Activated T-helper 17 cell treated with anti-CD3 and anti-CD28 coated beads, Interleukin-2, amount 50 U/mL, for 72 hours (primary cell): ENCODE results near the gene FCGR3A. TPM values are rescaled to one million over a fixed set of nuclear protein-coding genes. Genes with fewer than 3 reads are reported as not detected.
"Not testable (repeated sequence)": the region's sequence is repeated elsewhere in the genome, so short reads cannot be mapped to it uniquely, and the experiment has no call there.

ENCODE experiments used
- ATAC-seq: fragments of 150-1000 bp; cut with Tn5 transposase; replicated peaks from 2 replicates; pipeline ENCODE4 v1.10.0; 2021; ENCODE audit warnings: mild to moderate bottlenecking, moderate library complexity
- H3K27ac Mint-ChIP-seq: one replicate; pipeline ENCODE4 v1.8.0; 2022; ENCODE audit warnings: mixed read lengths
- H3K27me3 Mint-ChIP-seq: one replicate; pipeline ENCODE4 v1.8.0; 2022; ENCODE audit warnings: mixed read lengths
- H3K36me3 Mint-ChIP-seq: one replicate; pipeline ENCODE4 v1.8.0; 2022; ENCODE audit warnings: low read depth, mild to moderate bottlenecking, mixed read lengths
- H3K4me1 Mint-ChIP-seq: one replicate; pipeline ENCODE4 v1.8.0; 2022; ENCODE audit warnings: mixed read lengths
- H3K4me3 Mint-ChIP-seq: one replicate; pipeline ENCODE4 v1.8.0; 2022; ENCODE audit warnings: mild to moderate bottlenecking, mixed read lengths
- H3K9me3 Mint-ChIP-seq: one replicate; pipeline ENCODE4 v1.8.0; 2022; ENCODE audit warnings: mixed read lengths
- total RNA-seq, 2 donors: library from RNA; stranded (reverse); gene quantifications; one replicate each; pipeline ENCODE4 v1.2.3, GENCODE V29; 2022

The FCGR3A gene
- total RNA-seq, 2 donors from 2014 or later: not detected

- H3K4me1 Mint-ChIP-seq: peaks cover 34% of the 10 kb centered on the region
- not testable (repeated sequence) for H3K27me3 Mint-ChIP-seq, H3K4me3 Mint-ChIP-seq, H3K9me3 Mint-ChIP-seq, H3K27ac Mint-ChIP-seq, H3K36me3 Mint-ChIP-seq, ATAC-seq
These were observed 4.5 kb downstream of the FCGR3A start for GRCh38 chr1:161545005-161545731.

DNA sequence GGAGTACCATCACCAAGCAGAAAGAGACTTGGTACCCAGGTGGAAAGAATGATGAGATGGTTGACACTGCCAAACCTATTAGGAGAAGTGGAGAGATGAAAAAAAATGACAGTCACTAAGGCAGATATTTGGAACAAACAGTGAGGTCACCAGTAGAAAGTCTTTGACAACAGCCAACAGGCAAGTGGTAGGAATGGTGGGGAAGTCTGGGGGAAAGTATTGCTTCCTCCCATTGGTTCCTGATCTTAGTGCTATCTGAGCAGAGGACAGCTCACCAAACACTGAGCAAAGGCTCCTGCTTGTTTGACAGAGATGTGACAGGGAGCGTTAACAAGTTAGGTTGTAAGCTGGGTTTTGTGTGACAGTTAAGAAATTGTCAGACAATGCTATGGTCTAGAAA lies 6.5 kb downstream of the FCGR3A start:
- Mint-ChIP-seq H3K27ac (peak overlapping the region; percentile 7), H3K4me3 (peak overlapping the region; percentile 81), H3K36me3 (peaks cover 15% of the 10 kb centered on the region), H3K4me1 (peaks cover 40% of the 10 kb centered on the region)
- not testable (repeated sequence) for H3K27me3 Mint-ChIP-seq, ATAC-seq, H3K9me3 Mint-ChIP-seq

DNA sequence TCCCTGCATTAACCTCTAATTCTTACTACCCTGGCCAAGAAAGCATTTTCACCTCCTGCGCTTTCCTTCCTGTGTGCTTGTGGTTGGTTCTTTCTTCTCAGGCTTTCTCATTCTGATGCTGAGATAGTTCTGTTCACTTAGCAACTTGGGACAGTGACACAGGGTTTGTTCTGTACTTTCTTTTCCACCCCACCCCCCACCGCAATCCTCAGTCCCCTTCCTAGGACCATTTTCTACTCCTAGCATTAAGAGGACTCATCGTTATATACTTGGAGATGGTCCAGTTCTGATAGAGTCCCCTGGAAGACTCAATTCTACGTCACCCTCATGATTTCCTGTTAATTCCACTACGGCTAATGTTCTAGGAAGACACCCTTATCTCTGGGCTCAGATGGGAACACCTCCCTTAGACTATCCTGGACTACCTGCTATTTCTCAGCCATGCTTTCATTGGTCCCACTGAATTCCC lies 7.5 kb downstream of the FCGR3A start:
- not testable (repeated sequence) for H3K27me3 Mint-ChIP-seq, H3K9me3 Mint-ChIP-seq

DNA sequence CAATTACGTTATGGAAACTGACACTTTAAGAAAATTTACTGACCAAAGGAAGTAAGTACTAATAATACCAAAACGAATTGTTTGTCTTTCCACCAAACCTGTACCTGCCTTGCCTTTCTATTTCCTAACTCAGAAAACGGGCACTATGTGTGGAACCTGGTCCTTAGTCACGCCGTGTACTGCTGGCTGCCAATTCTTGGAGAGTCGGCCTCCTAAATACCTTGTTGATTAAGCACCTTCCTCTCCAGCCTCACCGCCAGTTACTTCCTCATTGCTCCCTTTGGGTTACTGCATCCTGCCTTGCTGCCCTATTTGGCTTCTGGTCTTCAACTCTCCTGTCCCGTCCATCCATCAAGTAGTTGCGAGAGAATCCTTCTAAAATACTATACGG lies 9.1 kb downstream of the FCGR3A start:
- H3K4me3 Mint-ChIP-seq: peak overlapping the region; percentile 81
- H3K27me3 Mint-ChIP-seq, H3K9me3 Mint-ChIP-seq: not testable (repeated sequence)
- ATAC-seq: peak; percentile 49
- H3K36me3 Mint-ChIP-seq: peaks cover 15% of the 10 kb centered on the region
- H3K4me1 Mint-ChIP-seq: peaks cover 40% of the 10 kb centered on the region
- H3K27ac Mint-ChIP-seq: peak overlapping the region; percentile 99

More for the DNA sequence above, 7.5 kb downstream of the FCGR3A start:
- peaks cover 15% of the 10 kb centered on the region for H3K36me3 Mint-ChIP-seq
- peak overlapping the region; percentile 99 for H3K27ac Mint-ChIP-seq
- peak overlapping the region; percentile 81 for H3K4me3 Mint-ChIP-seq
- peak; percentile 78 for ATAC-seq
- peaks cover 40% of the 10 kb centered on the region for H3K4me1 Mint-ChIP-seq

DNA sequence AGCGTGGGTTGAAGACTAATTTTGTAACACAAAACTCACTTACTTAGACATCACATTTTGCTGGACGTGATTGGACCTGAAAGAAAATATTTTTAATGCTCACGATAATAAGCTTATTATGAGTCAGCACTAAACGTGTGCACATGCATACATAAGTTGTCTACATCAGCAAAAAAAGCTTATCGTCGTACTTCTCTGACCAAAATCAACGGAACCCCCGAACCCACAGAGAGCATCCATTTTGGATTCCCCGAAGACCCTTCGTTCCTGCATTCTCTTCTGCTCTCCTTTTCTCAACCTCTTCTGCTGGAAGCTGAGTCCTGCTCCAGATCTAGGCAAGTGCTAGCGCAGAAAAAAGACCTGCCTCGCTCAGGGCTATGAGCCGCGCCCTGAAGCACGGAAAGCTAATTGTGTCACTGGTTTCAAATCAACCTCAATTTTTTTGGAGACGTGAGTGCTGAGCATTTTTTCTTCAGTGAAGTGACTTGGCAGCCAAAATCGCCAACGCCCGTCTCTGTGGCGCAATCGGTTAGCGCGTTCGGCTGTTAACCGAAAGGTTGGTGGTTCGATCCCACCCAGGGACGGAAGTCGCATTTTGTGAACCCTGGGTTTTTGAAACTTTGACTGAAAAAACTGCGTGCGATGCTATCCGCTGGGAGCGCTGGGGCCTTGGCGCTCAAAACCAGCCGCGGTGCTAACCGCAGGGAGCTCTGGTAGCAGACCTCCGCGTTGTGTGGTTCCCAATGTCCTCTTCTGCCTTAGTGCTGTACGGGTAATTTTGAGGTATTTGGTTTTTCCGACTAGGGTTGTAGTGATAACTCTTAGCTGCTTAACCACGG lies 9.7 kb downstream of the FCGR3A start:
- ATAC-seq: peak; percentile 75
- H3K27ac Mint-ChIP-seq: peak overlapping the region; percentile 99
- H3K36me3 Mint-ChIP-seq: peaks cover 15% of the 10 kb centered on the region
- H3K4me3 Mint-ChIP-seq: peak overlapping the region; percentile 81
- not testable (repeated sequence) for H3K9me3 Mint-ChIP-seq, H3K27me3 Mint-ChIP-seq
- H3K4me1 Mint-ChIP-seq: peaks cover 36% of the 10 kb centered on the region

DNA sequence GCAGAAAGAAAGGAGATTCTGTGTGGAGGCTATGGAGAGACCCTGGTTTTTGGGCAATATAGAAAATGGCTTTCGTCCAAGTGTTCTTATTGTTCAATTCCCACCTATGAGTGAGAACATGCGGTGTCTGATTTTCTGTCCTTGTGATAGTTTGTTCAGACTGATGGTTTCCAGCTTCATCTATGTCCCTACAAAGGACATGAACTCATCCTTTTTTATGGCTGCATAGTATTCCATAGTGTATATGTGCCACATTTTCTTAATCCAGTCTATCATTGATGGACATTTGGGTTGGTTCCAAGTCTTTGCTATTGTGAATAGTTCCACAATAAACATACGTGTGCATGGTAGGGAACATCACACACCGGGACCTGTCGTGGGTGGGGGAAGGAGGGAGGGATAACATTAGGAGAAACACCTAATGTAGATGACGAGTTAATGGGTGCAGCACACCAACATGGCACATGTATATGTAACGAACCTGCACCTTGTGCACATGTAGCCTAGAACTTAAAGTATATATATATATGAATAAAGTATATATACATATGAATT lies 10.6 kb downstream of the FCGR3A start:
- not testable (repeated sequence) for H3K9me3 Mint-ChIP-seq, ATAC-seq, H3K27ac Mint-ChIP-seq, H3K27me3 Mint-ChIP-seq
- Mint-ChIP-seq H3K4me1 (peaks cover 35% of the 10 kb centered on the region), H3K36me3 (peaks cover 15% of the 10 kb centered on the region), H3K4me3 (peak overlapping the region; percentile 81)

GRCh38 chr1:161537068-161537669 lies 12.4 kb downstream of the FCGR3A start:
- not testable (repeated sequence) for ATAC-seq, H3K27me3 Mint-ChIP-seq, H3K4me3 Mint-ChIP-seq, H3K27ac Mint-ChIP-seq, H3K9me3 Mint-ChIP-seq
- Mint-ChIP-seq H3K36me3 (peaks cover 15% of the 10 kb centered on the region), H3K4me1 (peaks cover 25% of the 10 kb centered on the region)

DNA sequence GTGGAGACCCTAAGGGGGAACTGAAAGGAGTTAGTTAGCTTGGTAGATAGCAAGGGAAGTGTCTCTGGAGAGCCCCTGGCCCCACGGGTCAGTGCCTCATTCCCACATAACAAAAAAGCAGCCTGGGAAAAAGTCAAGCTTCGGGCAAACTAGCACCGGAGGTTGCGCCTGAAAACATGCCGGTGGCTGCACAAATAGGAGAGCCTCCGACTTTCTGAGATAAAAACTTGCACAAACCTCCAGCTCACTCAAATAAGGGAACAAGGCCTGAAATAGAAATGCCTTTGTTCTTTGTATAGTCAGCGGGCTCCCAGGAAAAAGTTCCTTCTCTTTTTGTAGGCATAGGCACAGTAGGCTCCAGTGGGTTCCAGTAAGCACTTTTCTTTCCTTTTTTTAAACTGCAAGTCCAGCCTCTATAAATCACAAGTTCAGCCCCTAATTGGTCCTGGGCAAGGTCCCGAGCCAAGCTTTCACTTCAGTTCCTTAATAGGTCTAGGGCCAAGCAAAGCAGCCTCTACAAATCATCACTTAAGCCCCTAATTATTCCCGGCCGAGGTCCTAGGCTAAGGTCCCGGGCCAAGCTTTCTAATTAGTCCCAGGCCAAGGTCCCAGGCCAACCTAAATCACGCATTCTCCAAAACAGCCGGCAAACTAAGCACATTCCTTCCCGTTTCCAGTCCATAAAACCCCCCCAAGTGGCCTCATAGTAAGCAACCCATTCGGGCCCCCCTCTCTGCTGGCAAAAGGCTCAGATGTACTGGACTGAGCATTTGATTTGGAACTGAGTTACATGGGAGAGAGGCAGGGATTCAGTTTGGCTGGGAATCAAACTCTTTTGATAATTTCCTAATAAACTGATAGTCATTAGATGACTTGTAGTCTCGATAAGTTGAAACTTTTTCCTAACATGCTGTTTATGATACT lies 16.7 kb downstream of the FCGR3A start:
- H3K9me3 Mint-ChIP-seq, H3K27ac Mint-ChIP-seq, H3K27me3 Mint-ChIP-seq, H3K4me1 Mint-ChIP-seq, ATAC-seq: not testable (repeated sequence)
- peaks cover 15% of the 10 kb centered on the region for H3K36me3 Mint-ChIP-seq
- peak overlapping the region; percentile 32 for H3K4me3 Mint-ChIP-seq

DNA sequence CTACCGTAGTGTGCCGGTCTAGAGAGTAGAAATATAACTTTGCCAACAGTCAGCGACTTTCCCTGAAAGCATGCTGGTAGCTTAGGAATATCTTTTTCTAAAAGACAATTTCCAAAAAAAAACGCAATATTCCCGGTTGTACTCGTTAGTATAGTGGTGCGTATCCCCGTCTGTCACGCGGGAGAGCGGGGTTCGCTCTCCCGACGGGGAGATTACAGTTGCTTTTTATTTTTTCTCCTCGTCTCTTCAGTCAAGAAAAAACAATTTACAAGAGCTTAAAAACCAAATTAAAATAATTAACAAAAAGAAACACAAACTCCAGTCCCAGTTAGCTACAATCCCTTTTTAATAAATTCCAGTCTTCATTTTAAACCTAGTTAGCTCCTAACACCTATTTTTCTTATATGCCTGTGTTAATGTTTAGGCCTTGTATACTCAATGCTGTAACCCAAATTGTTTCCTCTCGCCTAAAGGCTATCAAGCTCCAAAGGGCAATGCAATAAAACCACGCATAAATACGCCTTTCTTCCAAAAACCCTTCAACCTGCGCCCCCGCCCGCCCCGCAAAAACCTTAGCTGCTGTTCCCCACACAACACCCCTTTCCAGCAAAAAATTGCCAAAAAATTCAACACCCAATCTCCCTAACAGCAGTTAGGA lies 17.5 kb downstream of the FCGR3A start:
- H3K4me3 Mint-ChIP-seq: peak overlapping the region; percentile 32
- peaks cover 15% of the 10 kb centered on the region for H3K36me3 Mint-ChIP-seq
- no peaks in the 10 kb centered on the region for H3K9me3 Mint-ChIP-seq
- no peak overlapping the region for H3K27ac Mint-ChIP-seq
- H3K4me1 Mint-ChIP-seq: peaks cover 9% of the 10 kb centered on the region
- H3K27me3 Mint-ChIP-seq: no peaks in the 10 kb centered on the region
- no peak for ATAC-seq

GRCh38 chr1:161530671-161531641 lies 18.7 kb downstream of the FCGR3A start:
- ATAC-seq: peak; percentile 88
- H3K27me3 Mint-ChIP-seq, H3K9me3 Mint-ChIP-seq, H3K4me1 Mint-ChIP-seq: not testable (repeated sequence)
- peaks cover 15% of the 10 kb centered on the region for H3K36me3 Mint-ChIP-seq
- H3K4me3 Mint-ChIP-seq: peak overlapping the region; percentile 91
- peak overlapping the region; percentile 99 for H3K27ac Mint-ChIP-seq

- not testable (repeated sequence) for H3K27me3 Mint-ChIP-seq, H3K4me1 Mint-ChIP-seq, H3K9me3 Mint-ChIP-seq
- peak overlapping the region; percentile 91 for H3K4me3 Mint-ChIP-seq
- peak; percentile 59 for ATAC-seq
- peaks cover 15% of the 10 kb centered on the region for H3K36me3 Mint-ChIP-seq
- peak overlapping the region; percentile 99 for H3K27ac Mint-ChIP-seq
These were observed 19.5 kb downstream of the FCGR3A start for GRCh38 chr1:161530158-161530557.

GRCh38 chr1:161529463-161530104 lies 20.0 kb downstream of the FCGR3A start:
- peak overlapping the region; percentile 91 for H3K4me3 Mint-ChIP-seq
- peaks cover 15% of the 10 kb centered on the region for H3K36me3 Mint-ChIP-seq
- H3K27ac Mint-ChIP-seq: peak overlapping the region; percentile 99
- H3K4me1 Mint-ChIP-seq, ATAC-seq, H3K9me3 Mint-ChIP-seq, H3K27me3 Mint-ChIP-seq: not testable (repeated sequence)
